Measurements from ENCODE around the gene TAS2R60. TPM values are rescaled to one million over a fixed set of nuclear protein-coding genes. Genes with fewer than 3 reads are reported as not detected.
A peak's percentile ranks its signal among the peaks of the same experiment; 100 is the strongest.

Gene TAS2R60
- total RNA-seq, 1 donor, result not detected

DNA sequence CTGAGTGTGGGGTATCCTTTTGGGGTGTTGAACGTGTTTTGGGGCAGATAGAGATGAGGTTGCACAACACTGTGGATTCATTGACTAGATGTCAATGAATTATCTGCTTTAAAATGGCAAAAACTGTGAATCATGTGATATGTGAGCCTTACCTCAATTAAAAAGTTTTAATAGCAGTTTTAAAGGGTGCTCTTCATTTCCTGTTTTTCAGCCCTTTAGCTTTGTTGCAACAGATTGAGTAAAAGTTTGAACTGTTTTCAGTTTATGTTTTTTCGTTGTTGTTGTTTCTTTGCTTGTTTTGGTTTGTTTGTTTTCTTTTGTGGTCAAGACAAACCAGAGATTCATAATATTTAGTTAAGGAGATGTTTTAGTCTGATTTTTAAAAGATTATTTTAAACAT lies 43.8 kb downstream of the TAS2R60 start:
- H3K27ac ChIP-seq (ENCODE audit: low read depth, low read length), result no peak overlapping the region

DNA sequence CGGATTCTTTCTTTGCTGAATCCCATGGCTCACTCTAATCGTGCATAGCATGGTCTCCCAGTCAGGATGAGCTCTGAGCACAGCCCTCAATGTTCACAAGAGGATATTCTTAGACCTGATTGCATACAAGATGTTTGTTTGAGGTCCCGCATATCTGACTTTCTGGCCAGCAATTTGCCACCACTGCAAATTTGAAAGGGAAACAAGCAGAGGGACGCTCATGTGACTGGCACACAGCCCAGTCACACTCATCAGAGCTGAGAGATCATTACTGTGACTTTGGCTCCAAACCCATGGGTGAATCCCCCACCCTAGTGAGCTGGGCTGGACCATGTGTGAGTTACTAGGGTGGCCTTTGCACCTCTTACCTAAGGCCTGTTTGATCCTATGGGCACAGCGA lies 44.3 kb downstream of the TAS2R60 start:
- no peaks in the 10 kb centered on the region for H3K79me2 ChIP-seq (ENCODE audit: insufficient read depth, low read length)
- no peaks in the 10 kb centered on the region for H4K20me1 ChIP-seq (ENCODE audit: insufficient read depth, low read length)
- peaks cover 13% of the 10 kb centered on the region for H3K4me1 ChIP-seq (ENCODE audit: insufficient read depth, low read length)
- peak overlapping the region; percentile 3 for H2AFZ ChIP-seq (ENCODE audit: low read length)
- peak overlapping the region; percentile 17 for H3K4me2 ChIP-seq (ENCODE audit: insufficient read depth, low read length)
- H3K9me3 ChIP-seq (ENCODE audit: low read depth, low read length), result no peaks in the 10 kb centered on the region
- DNase-seq (ENCODE audit: insufficient read length, low spot score, missing footprints), result no peak
- no peaks in the 10 kb centered on the region for H3K27me3 ChIP-seq (ENCODE audit: insufficient read depth, low read length)
- H3K4me3 ChIP-seq (ENCODE audit: insufficient read depth, low read length), result no peak overlapping the region
- TF ChIP-seq, protein P1, sequence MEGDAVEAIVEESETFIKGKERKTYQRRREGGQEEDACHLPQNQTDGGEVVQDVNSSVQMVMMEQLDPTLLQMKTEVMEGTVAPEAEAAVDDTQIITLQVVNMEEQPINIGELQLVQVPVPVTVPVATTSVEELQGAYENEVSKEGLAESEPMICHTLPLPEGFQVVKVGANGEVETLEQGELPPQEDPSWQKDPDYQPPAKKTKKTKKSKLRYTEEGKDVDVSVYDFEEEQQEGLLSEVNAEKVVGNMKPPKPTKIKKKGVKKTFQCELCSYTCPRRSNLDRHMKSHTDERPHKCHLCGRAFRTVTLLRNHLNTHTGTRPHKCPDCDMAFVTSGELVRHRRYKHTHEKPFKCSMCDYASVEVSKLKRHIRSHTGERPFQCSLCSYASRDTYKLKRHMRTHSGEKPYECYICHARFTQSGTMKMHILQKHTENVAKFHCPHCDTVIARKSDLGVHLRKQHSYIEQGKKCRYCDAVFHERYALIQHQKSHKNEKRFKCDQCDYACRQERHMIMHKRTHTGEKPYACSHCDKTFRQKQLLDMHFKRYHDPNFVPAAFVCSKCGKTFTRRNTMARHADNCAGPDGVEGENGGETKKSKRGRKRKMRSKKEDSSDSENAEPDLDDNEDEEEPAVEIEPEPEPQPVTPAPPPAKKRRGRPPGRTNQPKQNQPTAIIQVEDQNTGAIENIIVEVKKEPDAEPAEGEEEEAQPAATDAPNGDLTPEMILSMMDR (IDR thresholded peaks at IDR 0.05; ENCODE audit: extremely low read depth, low read depth, low read length), result no peak
- H3K36me3 ChIP-seq (ENCODE audit: insufficient read depth, low read length), result no peaks in the 10 kb centered on the region
- no peak overlapping the region for H3K27ac ChIP-seq (ENCODE audit: low read depth, low read length)

More for the DNA sequence above, 43.8 kb downstream of the TAS2R60 start:
- DNase-seq (ENCODE audit: insufficient read length, low spot score, missing footprints), result no peak
- Histone ChIP-seq H4K20me1 (ENCODE audit: insufficient read depth, low read length) (no peaks in the 10 kb centered on the region), H3K79me2 (ENCODE audit: insufficient read depth, low read length) (no peaks in the 10 kb centered on the region), H3K9me3 (ENCODE audit: low read depth, low read length) (no peaks in the 10 kb centered on the region), H2AFZ (ENCODE audit: low read length) (no peak overlapping the region), H3K36me3 (ENCODE audit: insufficient read depth, low read length) (no peaks in the 10 kb centered on the region), H3K4me3 (ENCODE audit: insufficient read depth, low read length) (no peak overlapping the region), H3K4me2 (ENCODE audit: insufficient read depth, low read length) (peak overlapping the region; percentile 17), H3K4me1 (ENCODE audit: insufficient read depth, low read length) (peaks cover 11% of the 10 kb centered on the region), H3K27me3 (ENCODE audit: insufficient read depth, low read length) (no peaks in the 10 kb centered on the region)
- TF ChIP-seq, protein P1 (IDR thresholded peaks at IDR 0.05; ENCODE audit: extremely low read depth, low read depth, low read length), result no peak

DNA sequence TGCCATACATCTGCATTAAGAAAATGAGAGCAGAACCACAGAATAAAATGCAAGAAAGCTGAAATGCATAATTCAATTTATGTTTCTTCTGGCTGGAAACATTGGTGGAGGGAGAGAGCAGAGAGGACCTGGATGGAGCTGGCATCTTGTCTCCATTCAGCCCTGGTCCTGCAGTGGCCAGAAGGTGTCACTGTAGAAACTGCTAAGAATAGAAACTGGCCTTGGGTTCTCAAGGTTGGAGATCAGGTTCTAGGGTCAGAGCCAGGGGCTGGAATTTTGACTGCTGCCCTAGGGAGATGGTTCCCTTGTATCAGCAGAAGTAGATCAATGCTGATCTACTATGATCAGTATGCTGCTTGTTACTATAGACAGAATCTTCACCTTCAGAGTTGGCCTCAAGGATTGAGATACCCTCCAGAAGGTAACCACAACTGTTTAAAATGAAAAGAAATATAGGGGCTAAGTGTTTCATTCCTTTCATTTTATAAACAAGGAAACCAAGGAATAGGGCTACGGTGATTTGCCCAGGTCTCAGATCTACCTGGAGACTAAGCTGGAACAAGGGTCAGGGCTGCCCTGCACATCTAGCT lies 47.6 kb downstream of the TAS2R60 start:
- H3K27me3 ChIP-seq (ENCODE audit: insufficient read depth, low read length), result no peaks in the 10 kb centered on the region
- TF ChIP-seq, protein P1 (IDR thresholded peaks at IDR 0.05; ENCODE audit: extremely low read depth, low read depth, low read length), result peak; percentile 66
- no peaks in the 10 kb centered on the region for H3K79me2 ChIP-seq (ENCODE audit: insufficient read depth, low read length)
- H4K20me1 ChIP-seq (ENCODE audit: insufficient read depth, low read length), result no peaks in the 10 kb centered on the region
- H3K4me1 ChIP-seq (ENCODE audit: insufficient read depth, low read length), result peaks cover 26% of the 10 kb centered on the region
- no peaks in the 10 kb centered on the region for H3K36me3 ChIP-seq (ENCODE audit: insufficient read depth, low read length)
- no peak overlapping the region for H2AFZ ChIP-seq (ENCODE audit: low read length)
- H3K4me3 ChIP-seq (ENCODE audit: insufficient read depth, low read length), result no peak overlapping the region
- DNase-seq (ENCODE audit: insufficient read length, low spot score, missing footprints), result no peak
- H3K27ac ChIP-seq (ENCODE audit: low read depth, low read length), result no peak overlapping the region
- H3K4me2 ChIP-seq (ENCODE audit: insufficient read depth, low read length), result no peak overlapping the region
- H3K9me3 ChIP-seq (ENCODE audit: low read depth, low read length), result no peaks in the 10 kb centered on the region

DNA sequence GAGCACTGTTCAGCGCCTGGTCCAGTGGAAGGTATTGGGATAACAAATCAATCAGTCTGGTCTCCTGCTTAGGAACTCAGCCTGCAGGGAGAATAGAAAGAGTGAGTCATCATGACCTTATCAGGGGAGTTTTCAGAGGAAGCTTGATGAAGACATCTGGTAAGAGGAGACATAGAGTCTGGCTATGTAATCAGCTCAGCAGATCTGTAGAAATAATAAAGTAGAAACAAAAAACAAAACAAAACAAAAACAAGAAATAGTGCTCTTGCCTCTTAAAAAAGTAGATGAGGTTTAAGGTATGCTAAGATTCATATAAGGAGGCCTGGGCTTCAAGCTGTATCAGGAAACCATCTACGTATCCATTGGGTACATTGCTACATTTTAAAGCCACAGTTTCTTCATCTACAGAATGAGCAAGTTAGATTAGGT lies 48.8 kb downstream of the TAS2R60 start:
- Histone ChIP-seq H2AFZ (ENCODE audit: low read length) (no peak overlapping the region), H3K79me2 (ENCODE audit: insufficient read depth, low read length) (no peaks in the 10 kb centered on the region), H3K4me1 (ENCODE audit: insufficient read depth, low read length) (peaks cover 26% of the 10 kb centered on the region), H3K27ac (ENCODE audit: low read depth, low read length) (no peak overlapping the region), H3K4me2 (ENCODE audit: insufficient read depth, low read length) (no peak overlapping the region), H3K36me3 (ENCODE audit: insufficient read depth, low read length) (no peaks in the 10 kb centered on the region), H3K27me3 (ENCODE audit: insufficient read depth, low read length) (no peaks in the 10 kb centered on the region), H3K9me3 (ENCODE audit: low read depth, low read length) (no peaks in the 10 kb centered on the region), H3K4me3 (ENCODE audit: insufficient read depth, low read length) (no peak overlapping the region), H4K20me1 (ENCODE audit: insufficient read depth, low read length) (no peaks in the 10 kb centered on the region)
- peak; percentile 35 for DNase-seq (ENCODE audit: insufficient read length, low spot score, missing footprints)
- TF ChIP-seq, protein P1 (IDR thresholded peaks at IDR 0.05; ENCODE audit: extremely low read depth, low read depth, low read length), result no peak
